Suprapubic skin (tissue), 3 donors: ENCODE results near the gene RPL4.
"Not testable (repeated sequence)": the region's sequence is repeated elsewhere in the genome, so short reads cannot be mapped to it uniquely, and the experiment has no call there.

ENCODE experiments used
- CTCF ChIP-seq, 2 donors: fragments of 200-600 bp in 1 of 2; fragments of 450-650 bp in 1 of 2; sonication (generic) in 1 of 2; IDR thresholded peaks; one replicate each; pipeline ENCODE4 v1.5.1; 2016 to 2019; ENCODE audit warnings: antibody characterized with exemption in 2 of 2, mild to moderate bottlenecking in 1 of 2, moderate library complexity in 1 of 2
- EP300 ChIP-seq: sonication (generic); formaldehyde crosslinking; IDR thresholded peaks from one replicate; pipeline ENCODE4 v1.6.1; 2017; ENCODE audit warnings: antibody characterized with exemption

GRCh38 chr15:66467162-66468040 lies 37.3 kb downstream of the RPL4 start:
- TF ChIP-seq EP300; CTCF (IDR thresholded peaks at IDR 0.05): not testable (repeated sequence)
